ENCODE results near the gene COL27A1.

GRCh38 chr9:114161513-114161912 lies 6.2 kb downstream of the COL27A1 start:
- TF ChIP-seq EZH2phosphoT487 (IDR thresholded peaks at IDR 0.05; ENCODE audit: low read depth, severe bottlenecking, unreplicated experiment), result no peak
- no peak for TF ChIP-seq CTCF (IDR thresholded peaks at IDR 0.05; ENCODE audit: poor library complexity)
